Renal cortical epithelial cell (primary cell): ENCODE measurements around the gene RNFT2. TPM values are rescaled to one million over a fixed set of nuclear protein-coding genes. Genes with fewer than 3 reads are reported as not detected.
A peak's percentile ranks its signal among the peaks of the same experiment; 100 is the strongest.

Experiments
- DNase-seq: peaks from one replicate; pipeline ENCODE4 v3.0.0-alpha.2; 2011; ENCODE audit warnings: low read depth
- total RNA-seq: library from RNA; depleted of rRNA; stranded (reverse); fragments of >200 nt; gene quantifications from 2 replicates; pipeline ENCODE4 v1.2.3, GENCODE V29; 2014

RNFT2 gene
- total RNA-seq, 1 donor from 2014 or later: 5.6 TPM

- no peak for DNase-seq
Measured at GRCh38 chr12:116709768-116710167, 28.3 kb upstream of the RNFT2 start.

GRCh38 chr12:116710370-116711150 is 27.6 kb upstream of the RNFT2 start:
- DNase-seq: no peak

GRCh38 chr12:116712458-116713303 is 25.4 kb upstream of the RNFT2 start:
- DNase-seq: no peak

GRCh38 chr12:116713527-116713926 is 24.6 kb upstream of the RNFT2 start:
- no peak for DNase-seq

GRCh38 chr12:116714175-116714574 is 23.9 kb upstream of the RNFT2 start:
- DNase-seq: no peak

- peak; percentile 31 for DNase-seq
Measured at GRCh38 chr12:116717466-116718437, 20.4 kb upstream of the RNFT2 start.

GRCh38 chr12:116718655-116719454 is 19.3 kb upstream of the RNFT2 start:
- peak; percentile 94 for DNase-seq

- DNase-seq: peak; percentile 63
Measured at GRCh38 chr12:116719731-116720528, 18.2 kb upstream of the RNFT2 start.

GRCh38 chr12:116722245-116722644 is 15.9 kb upstream of the RNFT2 start:
- DNase-seq: no peak

- DNase-seq: peak; percentile 37
Measured at GRCh38 chr12:116726694-116727093, 11.4 kb upstream of the RNFT2 start.

GRCh38 chr12:116727261-116727660 is 10.9 kb upstream of the RNFT2 start:
- DNase-seq: no peak

- DNase-seq: no peak
Measured at GRCh38 chr12:116727891-116728290, 10.2 kb upstream of the RNFT2 start.

- DNase-seq: no peak
Measured at GRCh38 chr12:116731801-116732200, 6.3 kb upstream of the RNFT2 start.

- DNase-seq: no peak
Measured at GRCh38 chr12:116734156-116734768, 3.9 kb upstream of the RNFT2 start.

GRCh38 chr12:116735084-116735483 is 3.0 kb upstream of the RNFT2 start:
- no peak for DNase-seq

- peak; percentile 15 for DNase-seq
Measured at GRCh38 chr12:116735951-116736599, 2.0 kb upstream of the RNFT2 start.

- DNase-seq: no peak
Measured at GRCh38 chr12:116736962-116737773, 947 bp upstream of the RNFT2 start.

GRCh38 chr12:116739381-116739887 is 1.3 kb downstream of the RNFT2 start:
- no peak for DNase-seq
